Stimulated activated CD4-positive, alpha-beta T cell treated with anti-CD3 and anti-CD28 coated beads, Interleukin-15, amount 100 ng/mL, for 1 hour (primary cell): ENCODE results near the gene SMC4.

ENCODE experiments used
- DNase-seq, 2 donors: peaks; one replicate each; pipeline ENCODE4 v3.0.0-alpha.2; 2020; ENCODE audit warnings: low read depth in 1 of 2, low spot score in 1 of 2

SMC4 gene

DNA sequence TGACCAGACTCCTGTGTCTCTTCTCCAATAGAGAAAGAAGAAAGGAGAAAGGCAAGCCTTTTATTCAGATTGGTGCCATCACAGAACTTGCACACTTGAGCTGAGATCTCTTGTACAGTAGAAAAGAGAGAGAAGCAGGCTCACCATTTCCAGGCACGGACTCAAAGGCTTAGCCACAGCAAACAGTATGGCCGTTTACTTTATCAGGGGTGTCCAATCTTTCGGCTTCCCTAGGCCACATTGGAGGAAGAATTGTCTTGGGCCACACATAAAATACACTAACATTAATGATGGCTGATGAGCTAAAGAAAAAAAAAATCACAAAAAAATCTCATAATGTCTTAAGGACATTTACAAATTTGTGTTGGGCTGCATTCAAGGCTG lies 5.4 kb upstream of the SMC4 start:
- DNase-seq: no peak

DNA sequence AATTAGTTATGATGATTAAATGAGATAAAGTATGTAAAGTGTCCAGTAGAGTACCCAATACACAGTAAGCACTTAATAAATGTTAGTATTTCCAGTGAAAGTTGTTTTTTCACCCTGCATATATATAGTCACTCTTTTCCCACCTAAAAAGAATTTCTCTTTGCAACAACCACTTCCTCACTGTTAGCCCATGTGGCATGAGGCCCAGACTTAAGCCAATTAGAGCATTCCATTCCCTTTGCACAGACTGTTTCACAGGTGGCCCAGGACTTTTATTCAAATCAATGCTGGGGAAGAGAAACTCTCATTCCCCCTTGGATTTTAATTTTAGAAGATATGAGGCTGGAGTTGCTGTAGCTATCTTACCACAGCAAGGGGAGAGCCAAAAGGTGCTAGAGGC lies 4.2 kb upstream of the SMC4 start:
- DNase-seq: no peak

GRCh38 chr3:160398820-160399124 lies 678 bp upstream of the SMC4 start:
- no peak for DNase-seq

GRCh38 chr3:160400030-160400701 lies 716 bp downstream of the SMC4 start:
- DNase-seq: no peak

DNA sequence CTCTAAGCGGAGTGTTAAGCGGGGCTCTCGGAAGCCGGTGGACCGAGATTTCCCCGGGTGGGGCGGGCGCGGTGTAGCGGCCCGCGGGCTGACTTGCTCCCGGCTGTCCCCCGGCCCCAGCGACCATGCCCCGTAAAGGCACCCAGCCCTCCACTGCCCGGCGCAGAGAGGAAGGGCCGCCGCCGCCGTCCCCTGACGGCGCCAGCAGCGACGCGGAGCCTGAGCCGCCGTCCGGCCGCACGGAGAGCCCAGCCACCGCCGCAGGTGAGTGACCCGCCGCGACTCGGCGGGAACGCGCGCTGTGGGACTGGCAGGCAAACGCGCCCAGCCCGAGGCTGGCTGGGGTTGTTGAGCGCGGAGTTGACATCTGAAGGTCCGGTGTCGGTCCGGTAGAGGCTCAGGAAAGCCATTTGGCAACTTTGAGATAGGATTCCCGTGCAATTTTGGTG lies 1.3 kb downstream of the SMC4 start:
- DNase-seq: no peak

- DNase-seq: no peak
These were observed 2.0 kb downstream of the SMC4 start for GRCh38 chr3:160401291-160402095.

DNA sequence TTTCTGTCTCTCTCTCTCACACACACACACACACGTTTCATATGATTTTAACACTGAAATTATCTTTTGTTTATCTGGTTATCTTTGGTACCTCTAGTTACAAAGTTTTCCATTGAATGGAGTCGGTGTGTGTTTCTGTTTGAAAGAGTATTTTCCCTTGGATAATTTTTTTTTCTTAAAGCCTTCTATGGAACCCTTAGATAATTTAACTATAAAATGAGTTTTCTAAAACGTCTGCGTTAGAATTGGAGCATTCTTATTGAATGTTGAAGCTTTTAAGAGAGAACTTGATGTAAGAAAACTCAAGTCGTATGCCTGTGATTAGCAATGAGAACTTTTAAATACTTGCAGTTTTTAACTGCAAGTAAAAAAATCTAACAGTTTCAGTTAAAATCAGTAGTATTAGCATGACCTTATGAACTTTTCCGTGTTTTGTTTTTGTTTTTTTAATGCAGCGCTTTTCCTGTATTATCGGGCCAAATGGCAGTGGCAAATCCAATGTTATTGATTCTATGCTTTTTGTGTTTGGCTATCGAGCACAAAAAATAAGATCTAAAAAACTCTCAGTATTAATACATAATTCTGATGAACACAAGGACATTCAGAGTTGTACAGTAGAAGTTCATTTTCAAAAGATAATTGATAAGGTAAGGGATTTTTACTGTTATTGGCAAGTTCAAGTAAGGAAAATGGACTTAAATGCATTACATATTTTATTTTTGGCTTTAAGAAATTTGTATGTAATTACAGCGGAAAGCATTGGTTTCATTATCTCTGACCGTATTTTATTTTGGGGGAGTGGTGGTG lies 3.0 kb downstream of the SMC4 start:
- DNase-seq: no peak

DNA sequence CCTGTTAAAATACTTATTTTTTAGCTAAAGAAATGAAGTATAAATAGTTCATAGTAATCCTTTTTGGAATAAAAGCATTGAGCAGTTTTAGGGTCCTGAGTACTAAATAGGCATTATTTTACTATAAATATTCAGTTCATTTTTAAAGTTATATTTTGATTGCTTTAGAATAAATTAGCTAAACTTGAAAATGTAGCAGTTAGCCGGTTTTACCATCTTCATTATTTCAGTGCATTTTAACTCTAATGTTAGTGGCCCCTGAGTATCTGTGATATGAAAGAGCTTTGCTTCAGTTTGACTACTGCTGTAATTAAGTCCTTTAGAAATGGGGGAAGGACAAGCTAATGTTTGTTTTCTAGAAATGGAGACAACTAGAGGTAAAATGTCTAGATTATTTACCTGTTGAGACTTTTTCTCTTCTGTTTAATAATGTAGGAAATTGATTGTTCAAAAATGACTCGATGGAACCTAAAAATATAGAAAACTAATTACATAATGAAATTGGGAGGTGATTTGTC lies 3.6 kb downstream of the SMC4 start:
- no peak for DNase-seq

DNA sequence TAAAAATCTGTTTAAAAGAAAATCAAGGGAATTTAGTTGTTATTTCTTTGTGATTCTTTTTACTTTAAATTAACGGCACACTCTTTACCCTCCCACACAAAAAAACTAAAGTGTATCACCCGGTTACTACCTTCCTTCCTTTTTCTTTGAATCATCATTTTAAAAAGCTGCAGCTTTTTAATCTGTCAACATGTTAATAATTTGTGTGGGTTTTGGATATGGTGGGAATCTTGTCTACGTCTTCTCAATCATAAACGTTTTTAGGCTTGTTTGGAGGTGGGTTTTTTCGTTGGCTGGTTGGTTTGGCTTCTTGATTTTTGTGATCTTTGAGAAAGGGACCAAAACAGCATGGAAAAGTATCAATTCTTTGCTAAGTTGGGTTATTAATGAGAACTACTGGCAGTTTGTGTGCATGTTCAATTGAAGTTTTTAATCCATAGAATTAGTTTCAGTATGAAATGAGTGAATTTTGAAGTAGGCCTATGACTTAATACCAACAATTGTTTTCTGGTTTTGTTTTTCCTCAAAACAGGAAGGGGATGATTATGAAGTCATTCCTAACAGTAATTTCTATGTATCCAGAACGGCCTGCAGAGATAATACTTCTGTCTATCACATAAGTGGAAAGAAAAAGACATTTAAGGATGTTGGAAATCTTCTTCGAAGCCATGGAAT lies 4.5 kb downstream of the SMC4 start:
- no peak for DNase-seq

GRCh38 chr3:160409812-160410610 lies 10.6 kb downstream of the SMC4 start:
- no peak for DNase-seq

- DNase-seq: no peak
These were observed 13.0 kb downstream of the SMC4 start for GRCh38 chr3:160412477-160412876.

GRCh38 chr3:160413613-160414248 lies 14.3 kb downstream of the SMC4 start:
- DNase-seq: peak; percentile 17 to 25

GRCh38 chr3:160417311-160417710 lies 17.9 kb downstream of the SMC4 start:
- DNase-seq: no peak

DNA sequence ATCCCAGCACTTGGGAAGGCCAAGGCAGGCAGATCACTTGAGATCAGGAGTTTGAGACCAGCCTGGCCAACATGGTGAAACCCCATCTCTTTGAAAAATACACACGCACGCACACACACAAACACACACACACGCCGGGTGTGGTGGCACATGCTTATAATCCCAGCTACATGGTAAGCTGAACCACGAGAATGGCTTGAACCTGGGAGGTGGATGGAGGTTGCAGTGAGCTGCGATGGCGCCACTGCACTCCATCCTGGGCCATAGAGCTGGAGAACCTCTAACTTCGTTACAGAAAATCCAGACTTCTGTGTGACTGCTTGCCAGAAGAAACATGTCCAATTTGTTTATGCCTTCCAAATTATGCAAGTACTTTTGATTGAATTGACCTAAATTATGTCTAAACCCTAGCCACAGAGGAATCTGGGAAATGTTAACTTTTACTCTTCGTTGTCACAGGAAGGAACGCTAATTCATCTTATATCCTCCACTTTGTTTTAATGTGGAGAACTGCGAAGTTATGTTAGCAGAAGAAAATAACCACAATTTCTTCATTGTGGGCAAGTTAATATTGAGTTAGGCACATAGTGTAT lies 28.5 kb downstream of the SMC4 start:
- no peak for DNase-seq

DNA sequence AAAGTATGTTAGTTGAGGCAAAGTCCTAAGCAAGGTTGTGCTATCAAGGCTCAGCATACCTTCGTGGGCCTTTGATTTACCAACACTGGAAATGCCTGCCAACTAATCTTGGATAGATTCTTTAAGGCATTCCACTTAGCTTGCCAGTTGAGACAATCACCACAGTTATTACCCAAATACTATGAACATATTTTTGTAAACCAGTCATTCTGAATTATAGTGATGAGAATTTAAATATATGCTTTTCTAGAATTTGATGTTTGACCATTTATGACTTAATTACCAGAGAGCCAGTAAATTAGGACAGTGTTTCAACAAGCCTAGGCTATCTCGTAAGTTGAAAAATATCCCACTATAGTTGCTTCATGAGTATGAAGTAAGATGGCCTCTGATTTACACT lies 34.6 kb downstream of the SMC4 start:
- DNase-seq: no peak

DNA sequence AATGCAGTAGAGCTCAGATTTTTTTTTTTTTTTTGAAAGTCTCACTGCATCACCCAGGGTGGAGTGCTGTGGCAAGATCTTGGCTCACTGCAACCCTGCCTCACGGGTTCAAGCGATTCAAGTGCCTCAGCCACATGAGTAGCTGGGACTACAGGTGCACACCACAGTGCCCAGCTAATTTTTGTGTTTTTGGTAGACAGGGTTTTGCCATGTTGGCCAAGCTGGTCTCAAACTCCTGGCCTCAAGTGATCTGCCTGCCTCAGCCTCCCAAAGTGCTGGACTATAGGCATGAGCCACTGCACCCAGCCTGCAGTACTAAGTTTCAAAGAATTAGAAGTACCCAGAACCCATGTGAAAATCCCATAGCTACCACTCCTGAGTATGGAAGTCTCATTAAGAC lies 35.6 kb downstream of the SMC4 start:
- DNase-seq: no peak

DNA sequence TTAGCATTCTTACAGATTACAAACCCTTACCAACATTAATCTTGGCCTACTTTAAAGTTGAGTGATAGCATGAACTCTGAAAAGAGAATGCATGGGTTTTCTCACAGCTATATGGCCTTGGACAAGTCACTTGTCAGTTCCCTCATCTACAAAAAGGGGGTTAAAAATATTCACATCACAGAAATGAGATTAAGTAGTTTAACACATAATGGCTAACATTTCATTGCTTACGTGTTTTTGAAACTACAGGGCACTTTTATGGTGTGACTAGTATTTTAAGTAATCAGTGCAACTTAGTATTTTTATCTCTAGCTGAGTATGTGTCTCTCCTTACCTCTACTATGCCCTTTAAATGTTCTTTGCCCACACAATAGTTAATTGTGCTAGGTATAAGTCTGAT lies 36.3 kb downstream of the SMC4 start:
- no peak for DNase-seq

GRCh38 chr3:160437083-160437455 lies 37.6 kb downstream of the SMC4 start:
- no peak for DNase-seq

GRCh38 chr3:160440687-160441086 lies 41.2 kb downstream of the SMC4 start:
- no peak for DNase-seq

- DNase-seq: no peak
These were observed 45.0 kb downstream of the SMC4 start for GRCh38 chr3:160444411-160444810.
